ENCODE measurements around the gene FGD6.

The FGD6 gene

DNA sequence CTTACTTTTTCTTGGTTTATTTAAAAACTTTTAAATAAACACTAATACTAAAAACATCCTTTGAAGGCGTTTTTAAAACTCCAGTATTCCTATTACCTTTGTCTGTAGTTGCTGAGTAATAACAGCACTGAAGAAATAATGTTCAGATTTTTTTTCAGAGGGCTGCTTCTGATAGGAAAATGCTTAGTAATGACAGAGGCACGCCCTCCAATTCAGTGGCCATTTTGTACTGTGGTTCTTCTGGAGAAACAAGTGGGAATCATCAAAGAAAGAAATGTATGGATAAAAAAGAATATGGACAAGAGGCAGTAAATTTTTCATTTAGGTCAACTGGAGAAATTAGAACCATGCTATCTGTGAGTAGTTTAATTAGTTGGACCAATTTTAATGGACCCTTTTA is 13.9 kb upstream of the FGD6 start:
- DNase-seq = no peak

DNA sequence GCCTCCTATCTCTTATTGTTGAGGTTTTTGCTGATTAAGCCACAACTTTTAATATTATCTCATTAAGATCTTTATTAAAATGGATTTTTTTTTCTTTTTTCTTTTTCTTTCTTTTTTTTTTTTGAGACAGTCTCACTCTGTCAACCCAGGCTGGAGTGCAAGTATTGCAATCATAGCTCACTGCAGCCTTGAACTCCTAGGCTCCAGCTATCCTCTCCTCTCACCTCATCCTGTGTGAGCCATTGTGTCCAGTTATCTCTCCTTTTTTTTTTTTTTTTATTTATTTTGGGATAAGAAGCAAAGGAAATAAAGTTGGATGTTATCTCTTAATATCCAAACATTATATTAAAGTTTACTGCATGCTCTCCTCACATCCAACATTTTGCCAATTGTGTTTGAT is 13.0 kb upstream of the FGD6 start:
- no peak for DNase-seq

DNA sequence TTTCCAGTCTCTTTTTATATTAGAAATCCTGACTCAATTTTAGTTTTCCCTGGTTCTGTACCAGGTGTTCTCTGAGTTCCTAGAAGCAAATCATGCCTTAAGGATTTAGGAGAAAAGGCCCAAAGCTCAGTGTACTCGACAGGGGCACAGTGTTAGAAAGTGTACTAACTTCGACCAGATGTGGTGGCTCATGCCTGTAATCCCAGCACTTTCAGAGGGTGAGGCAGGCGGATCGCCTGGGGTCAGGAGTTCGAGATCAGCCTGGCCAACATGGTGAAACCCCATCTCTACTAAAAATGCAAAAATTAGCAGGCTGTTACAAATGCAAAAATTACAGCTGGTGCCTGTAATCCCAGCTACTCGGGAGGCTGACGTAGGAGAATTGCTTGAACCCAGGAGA is 12.4 kb upstream of the FGD6 start:
- no peak for DNase-seq

DNA sequence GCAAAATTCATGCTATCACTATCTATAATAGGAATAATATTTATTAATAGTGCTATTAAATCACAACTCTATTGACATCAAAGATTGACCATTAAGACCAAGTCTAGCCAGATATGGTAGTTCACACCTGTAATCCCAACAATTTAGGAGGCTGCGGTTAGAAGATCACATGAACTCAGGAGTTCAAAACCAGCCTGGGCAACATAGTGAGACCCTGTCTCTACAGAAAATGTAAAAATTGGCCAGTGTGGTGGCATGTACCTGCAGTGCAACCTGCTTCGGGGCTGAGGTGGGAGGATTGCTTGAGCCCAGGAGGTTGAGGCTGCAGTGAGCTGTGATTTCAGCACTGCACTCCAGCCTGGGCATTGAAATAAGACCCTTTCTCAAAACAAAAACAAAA is 11.3 kb upstream of the FGD6 start:
- DNase-seq = no peak

DNA sequence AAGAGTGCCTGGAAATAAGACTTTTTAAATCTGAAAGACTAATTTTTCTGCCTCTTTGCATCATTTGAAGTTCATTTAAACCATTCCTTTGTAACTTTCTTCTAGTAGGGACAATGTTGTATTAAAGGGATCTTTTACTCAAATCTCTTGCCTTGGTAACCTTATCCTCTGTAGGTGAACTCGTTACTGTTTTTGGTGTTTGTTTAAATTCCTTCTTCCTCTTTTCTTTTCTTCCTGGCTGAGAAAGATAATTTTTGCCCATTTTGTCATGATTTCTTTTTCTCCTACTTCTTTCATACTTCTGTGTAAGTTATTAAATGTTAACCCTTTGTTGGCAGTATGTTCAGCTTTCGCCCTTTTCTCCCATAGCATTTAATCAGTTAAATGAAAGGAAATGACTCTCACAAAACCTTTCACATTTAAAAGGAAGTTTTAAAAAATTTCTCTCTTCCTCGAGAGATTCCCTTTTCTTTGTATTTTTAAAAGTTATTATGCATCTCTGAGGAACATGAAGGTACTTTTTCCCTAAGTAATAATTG is 10.6 kb upstream of the FGD6 start:
- DNase-seq = no peak

DNA sequence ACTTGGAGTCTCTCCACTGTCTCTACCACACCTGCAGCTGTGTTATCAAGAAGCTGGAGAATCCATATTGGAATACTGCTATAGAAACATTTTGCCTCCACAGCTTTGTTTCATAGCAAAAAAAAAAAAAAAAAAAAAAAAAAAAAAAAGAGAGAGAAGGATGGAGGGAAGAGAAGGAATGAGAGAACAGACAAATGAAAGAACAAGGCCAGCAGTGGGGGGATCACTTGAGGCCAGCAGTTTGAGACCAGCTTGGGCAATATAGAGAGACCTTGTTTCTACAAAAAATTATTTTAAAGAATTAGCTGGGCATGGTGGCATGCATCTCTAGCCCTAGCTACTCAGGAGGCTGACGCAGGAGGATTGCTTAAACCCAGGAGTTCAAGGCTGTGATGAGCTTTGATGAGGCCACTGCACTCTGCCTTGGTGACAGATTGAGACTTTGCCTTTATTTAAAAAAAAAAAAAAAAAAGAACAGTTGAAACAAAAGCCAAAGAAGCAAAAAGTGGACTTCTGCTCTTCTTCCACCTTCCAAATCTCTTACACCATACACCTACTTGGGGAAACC is 8.5 kb upstream of the FGD6 start:
- no peak for DNase-seq

DNA sequence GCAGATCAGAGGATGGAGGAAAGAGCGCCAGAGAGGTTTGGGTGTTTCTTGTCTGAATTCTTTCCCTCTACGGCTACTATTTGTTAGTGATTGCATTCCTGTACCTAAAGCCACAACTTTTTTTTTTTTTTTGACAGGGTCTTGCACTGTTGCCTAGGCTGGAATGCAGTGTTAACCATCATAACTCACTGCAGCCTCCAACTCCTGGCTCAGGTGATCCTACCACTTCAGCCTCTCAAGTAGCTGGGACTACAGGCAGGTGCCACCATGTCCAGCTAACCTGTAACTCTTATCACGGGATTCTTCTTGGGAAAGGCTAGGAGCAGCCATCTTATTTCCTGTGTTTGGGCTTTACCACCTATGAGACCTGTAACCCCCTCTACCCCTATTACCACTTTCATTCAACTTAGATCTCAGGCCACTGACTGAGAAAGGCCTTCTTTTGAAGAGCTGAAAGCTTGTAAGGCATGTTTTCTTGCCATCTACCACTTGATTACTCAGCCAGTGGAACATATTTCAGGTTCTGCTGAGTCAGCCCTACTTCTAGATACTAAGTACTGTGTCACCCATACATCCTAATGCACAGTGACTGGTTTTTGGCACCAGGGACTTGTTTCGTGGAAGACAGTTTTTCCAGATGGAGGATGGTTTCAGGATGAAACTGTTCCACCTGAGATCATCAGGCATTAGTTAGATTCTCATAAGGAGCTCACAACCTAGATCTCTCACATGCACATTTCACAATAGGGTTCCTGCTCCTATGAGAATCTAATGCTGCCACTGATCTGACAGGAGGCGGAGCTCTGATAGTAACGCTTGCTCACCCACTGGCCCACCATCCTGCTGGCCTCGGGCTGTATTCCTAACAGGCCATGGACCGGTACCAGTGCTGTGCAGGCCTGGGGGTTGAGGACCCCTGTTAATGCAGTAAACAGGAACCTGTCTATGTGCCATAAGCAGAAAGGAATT is 7.2 kb upstream of the FGD6 start:
- no peak for DNase-seq

DNA sequence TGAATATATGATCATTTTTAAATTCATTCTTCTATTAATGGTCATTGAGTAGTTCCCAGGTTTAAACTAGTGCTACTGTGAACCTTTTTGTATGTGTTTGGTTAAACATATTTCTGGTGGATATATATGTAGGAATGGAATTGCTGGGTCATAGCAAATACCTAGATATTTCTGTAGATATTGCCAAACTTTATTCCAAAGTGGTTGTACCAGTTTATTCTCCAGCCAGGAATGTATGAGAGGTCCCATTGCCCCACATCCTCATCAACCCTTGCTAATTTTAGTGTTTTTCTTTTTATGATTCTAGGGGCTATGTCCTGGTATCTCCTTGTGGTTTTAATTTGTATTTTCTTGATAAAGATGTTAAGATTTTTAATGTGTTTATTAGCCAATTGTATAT is 3.5 kb upstream of the FGD6 start:
- no peak for DNase-seq

DNA sequence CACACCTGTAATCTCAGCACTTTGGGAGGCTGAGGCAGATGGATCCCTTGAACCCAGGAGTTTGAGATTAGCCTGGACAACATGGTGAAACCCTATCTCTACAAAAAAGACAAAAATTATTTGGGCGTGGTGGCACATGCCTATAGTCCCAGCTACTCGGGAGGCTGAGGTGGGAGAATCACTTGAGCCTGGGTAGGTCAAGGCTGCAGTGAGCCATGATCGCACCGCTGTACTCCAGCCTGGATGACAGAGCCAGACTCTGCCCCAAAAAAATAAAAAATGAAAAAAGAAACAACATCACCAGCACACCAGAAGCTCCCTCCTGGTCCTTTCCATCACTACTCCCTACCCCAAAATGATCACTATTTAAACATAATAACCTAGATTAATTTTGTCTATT is 2.9 kb upstream of the FGD6 start:
- DNase-seq = no peak

DNA sequence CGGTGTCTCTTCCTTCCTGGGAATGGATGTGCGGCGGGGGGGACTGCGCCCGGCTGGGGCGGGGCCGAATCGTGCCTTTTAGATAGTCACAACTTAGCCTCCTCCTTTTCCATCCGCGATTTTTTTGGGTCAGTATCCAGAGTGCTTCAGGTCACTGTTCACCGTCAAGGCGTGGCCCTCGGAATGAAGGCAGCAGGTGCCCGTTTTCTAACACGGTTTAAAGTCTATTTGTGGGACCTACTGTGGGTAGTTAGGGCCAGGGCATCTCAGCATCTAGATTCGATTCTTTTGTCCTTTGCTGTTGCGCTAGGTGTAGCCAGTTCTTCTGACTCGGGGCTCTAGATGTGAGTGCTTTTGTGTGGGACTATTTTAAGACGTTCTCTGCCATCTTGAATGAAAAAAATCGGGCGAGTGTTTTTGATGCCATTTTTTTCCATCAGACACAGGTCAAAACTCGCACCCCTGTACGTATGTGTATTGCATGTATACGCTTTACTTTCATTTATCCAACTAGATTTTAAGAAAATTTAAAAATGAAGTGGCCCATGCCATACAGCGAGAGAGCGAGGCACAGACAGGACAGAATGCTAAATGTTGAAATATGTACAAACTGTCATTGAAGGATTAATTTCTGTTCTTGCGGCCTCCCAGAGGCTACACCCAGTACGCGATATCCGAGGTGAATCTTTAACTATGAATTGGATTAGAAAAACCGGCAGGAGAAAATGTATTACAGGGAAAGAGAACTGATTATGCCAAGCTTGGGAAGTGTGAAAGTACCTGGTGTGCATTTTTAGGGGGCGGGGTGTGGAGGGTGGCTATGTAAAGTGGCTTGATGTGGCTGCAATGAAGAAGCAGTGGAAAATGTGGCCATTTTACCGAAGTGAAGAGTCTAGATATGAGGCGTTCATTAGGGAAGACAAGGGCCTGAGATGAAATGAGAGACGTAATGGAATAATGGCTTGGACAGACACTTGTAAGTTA is 1.2 kb upstream of the FGD6 start:
- peak; percentile 80 for DNase-seq

DNA sequence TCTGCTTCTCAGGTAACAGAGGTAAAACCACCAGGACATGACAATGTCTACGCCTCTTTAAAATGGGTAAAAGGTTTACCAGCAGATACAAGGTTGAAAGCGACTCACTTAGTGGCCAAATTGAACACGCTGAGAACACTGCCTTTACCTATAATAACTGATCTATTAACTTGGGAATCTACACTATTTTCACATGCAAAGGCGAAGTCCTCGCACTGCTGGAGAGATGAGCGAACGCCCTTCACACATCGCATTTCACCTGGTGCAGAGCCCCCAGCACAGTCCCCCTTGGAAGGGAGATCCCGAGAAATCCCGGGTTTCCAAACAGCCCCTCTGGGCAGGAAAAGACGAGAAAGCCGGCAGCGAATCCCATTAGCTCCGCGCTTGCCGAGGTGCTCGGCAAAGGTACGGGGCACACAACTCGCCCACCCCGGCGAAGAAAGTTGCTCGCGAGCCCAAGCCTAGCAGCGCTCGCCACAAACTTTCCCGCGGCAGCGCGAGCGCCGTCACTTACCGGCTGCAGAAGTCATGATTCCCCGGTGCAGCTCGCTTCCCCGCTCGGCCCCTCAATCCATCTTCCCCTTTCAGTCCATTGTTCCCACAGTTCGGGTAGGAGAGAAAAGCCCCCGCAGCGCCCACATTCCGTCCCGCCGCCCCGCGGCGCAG is 423 bp downstream of the FGD6 start:
- peak; percentile 34 for DNase-seq

DNA sequence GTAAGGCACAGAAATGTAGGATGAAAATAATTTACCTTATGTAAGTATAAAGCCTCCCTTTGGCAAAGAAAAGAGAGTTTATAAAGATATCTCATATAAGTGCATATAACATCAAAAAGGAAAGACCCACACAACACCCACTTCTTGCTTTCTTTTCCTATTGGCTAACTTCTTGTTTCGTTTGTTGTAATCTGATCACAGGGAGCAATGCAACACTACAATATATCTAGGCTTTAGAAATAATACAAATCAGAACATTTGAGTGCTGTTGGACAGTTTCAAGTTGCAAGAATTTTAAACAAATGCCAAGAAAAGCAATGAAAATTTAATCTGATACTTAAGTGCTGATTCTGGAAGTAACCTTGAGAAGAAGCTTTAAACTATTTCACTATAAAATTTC is 1.3 kb downstream of the FGD6 start:
- peak; percentile 44 for DNase-seq

DNA sequence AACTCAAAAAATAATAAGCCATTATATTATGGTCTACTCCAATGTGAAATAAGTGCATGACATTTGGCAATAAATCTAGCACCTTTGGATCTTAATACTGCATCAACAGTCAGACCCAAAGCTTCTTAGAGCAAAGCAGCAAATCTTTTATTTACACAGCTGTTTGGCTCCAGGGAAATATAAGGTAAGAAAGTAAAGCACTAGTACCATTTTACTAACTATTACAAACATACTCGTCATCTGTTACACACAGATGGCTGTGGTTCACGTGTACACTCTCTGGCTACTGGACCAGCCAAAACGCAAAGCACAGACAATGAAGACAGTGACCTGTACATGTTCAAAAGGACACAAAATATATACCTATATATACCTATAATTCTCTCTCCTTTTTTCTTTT is 2.8 kb downstream of the FGD6 start:
- no peak for DNase-seq

DNA sequence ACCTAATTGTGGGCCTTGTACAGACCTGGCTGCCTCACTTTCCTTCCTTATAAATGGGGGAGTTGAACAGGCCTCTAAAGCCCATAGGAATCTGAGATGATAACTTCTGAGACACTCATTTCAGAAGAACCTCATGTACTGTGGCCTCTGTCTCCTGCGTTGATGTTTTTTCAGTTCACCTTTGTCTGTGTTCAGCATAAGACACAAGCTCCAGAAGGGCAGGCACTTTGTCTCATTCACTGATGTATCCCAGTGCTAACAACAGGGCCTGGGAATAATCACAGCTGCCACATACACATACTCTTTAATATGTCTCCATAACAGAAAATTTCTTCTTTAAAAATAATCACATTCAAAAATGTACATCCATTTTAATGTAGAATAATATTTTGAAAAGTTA is 3.3 kb downstream of the FGD6 start:
- no peak for DNase-seq

DNA sequence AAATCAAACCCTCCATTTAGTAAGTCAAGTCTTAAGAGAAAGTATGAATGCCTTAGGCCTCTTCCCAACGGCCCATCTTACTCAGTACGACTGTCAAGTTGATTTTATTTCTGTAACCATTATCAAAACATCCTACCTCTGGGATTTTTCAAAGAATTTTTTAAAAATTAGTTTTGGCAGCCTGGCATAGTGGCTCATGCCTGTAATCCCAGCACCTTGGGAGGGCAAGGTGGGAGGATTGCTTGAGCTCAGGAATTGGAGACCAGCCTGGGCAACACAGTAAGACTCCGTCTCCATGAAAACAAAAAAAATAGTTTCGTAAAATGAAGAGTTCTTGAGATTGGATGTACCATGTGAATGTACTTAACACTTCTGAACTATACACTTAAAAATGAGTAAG is 4.1 kb downstream of the FGD6 start:
- no peak for DNase-seq

DNA sequence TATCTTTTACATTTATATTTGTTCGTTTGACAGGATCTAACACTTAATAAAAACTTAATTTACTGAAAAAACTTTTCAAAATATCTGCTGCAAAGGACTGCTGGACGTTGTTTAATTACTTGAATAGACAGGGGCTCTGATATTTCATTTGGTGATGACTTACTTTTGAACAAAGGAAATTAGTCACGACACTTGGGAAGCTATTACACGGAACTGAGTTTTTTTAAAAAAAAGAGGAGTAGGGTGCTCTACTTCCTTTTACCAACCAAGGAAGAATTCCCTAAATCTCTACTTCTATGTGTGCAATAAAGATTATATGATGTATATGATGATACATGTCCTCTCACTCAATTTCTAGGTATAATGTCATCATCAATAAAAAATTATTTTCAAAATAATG is 4.7 kb downstream of the FGD6 start:
- DNase-seq = no peak

DNA sequence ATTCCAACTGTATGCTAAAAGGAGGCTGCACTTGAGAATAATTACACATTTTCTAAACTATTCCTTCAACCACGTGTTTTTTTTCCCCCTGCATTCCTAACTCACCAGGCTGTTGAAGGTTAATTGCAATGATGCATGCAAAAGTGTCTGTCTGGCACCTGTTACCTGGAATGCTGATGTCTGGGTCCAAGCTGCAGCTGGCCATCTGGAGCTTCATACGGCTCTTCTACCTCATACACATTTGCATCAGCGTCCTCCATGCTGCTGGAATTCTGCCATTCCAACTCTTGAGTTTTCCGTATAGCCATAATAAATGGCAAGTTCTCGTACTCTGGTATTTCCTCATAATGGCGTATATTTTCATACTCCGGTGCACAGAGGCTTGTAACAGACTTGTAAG is 8.6 kb downstream of the FGD6 start:
- no peak for DNase-seq

DNA sequence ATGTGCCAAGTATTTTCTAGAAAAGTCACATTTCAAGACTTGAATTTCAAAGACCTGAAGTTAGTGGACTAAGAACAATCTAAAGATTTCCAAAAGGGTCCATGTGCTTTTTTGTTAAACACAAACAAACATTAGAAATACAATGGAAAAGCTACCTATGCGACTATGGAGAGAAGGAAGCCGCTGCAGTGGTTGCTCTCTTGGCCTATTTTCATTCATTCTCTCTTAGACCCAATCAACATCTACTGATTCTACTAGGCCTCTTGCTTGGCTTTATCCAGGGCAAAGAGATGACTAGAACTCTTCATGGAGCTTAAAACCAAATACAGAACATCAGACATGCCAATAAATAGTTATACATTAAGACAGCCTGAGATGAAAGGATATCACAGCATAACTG is 9.9 kb downstream of the FGD6 start:
- no peak for DNase-seq

DNA sequence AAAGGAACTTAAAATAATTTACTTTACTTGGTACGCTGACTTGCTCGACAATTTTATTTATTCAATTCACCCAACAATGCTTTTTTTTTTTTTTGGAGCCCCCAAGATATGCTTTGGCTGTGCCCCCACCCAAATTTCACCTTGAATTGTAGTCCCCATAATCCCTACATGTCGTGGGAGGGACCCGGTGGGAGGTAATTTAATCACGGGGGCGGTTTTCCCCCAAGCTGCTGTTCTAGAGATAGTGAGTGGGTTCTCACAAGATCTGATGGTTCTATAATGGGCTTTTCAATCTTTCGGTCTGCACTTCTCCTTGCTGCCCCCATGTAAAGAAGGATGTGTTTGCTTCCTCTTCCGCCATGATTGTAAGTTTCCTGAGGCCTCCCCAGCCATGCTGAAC is 10.4 kb downstream of the FGD6 start:
- DNase-seq = no peak

DNA sequence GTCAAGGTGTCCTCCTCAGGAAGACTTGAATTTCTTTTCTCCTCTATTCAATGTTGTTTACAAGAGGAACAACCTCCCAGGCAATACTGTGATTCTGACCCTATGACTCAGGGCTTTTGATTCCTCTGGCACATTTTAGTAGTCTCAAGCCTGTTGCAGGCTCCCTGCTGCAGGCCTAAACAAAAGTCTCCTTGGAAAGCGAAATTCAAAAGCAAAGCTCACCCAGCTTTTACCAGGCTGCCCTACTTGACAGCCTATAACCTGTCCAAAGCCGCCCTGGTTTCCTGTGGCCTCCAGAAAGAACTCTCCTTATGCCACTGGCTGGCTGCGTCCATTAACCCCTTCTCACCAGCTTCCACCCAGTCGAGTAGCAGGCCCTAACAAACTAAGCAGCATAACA is 11.6 kb downstream of the FGD6 start:
- DNase-seq = peak; percentile 15

DNA sequence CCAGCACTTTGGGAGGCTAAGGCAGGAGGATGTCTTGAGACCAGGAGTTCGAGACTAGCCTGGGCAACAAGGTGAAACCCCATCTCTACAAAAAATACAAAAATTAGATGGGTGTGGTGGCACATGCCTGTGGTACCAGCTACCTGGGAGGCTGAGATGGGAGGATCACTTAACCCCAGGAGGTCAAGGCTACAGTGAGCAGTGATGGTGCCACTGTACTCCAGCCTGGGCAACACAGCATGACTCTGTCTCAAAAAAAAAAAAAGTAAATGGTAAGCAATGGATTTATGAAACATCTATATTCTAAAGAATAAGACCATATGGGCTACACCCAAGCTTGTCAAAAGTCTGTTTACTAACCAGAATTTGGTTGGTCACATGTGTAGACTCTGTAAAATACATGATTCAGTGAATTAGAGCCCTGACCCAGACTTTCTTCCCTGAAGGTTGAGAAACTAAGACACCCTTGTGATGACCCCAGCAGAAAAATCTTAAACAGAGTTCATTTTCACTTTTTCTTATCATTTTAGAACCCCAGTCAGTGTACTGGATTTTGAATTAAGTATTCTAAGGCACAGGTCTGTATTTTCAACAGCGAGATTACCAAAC is 12.1 kb downstream of the FGD6 start:
- no peak for DNase-seq

Data from kidney glomerular epithelial cell (primary cell).